Activated CD8-positive, alpha-beta memory T cell treated with anti-CD3 and anti-CD28 coated beads, Interleukin-2, amount 50 U/mL, for 1 hour (primary cell): ENCODE data around the gene PHC2.

ENCODE experiments used
- DNase-seq: peaks from one replicate; pipeline ENCODE4 v3.0.0-alpha.2; 2020; ENCODE audit errors: extremely low read depth

Gene PHC2

GRCh38 chr1:33446590-33446989 is 15.7 kb upstream of the PHC2 start:
- DNase-seq = no peak

- no peak for DNase-seq
Observed at GRCh38 chr1:33445108-33445507, 14.2 kb upstream of the PHC2 start.

GRCh38 chr1:33443705-33444180 is 12.8 kb upstream of the PHC2 start:
- DNase-seq = no peak

- DNase-seq = no peak
Observed at GRCh38 chr1:33443080-33443704, 12.3 kb upstream of the PHC2 start.

GRCh38 chr1:33442141-33442540 is 11.2 kb upstream of the PHC2 start:
- DNase-seq = no peak

GRCh38 chr1:33441088-33441745 is 10.3 kb upstream of the PHC2 start:
- DNase-seq = no peak

- no peak for DNase-seq
Observed at GRCh38 chr1:33439662-33440061, 8.8 kb upstream of the PHC2 start.

GRCh38 chr1:33438364-33439160 is 7.7 kb upstream of the PHC2 start:
- no peak for DNase-seq

- DNase-seq = no peak
Observed at GRCh38 chr1:33436557-33437285, 5.8 kb upstream of the PHC2 start.

GRCh38 chr1:33435096-33435820 is 4.4 kb upstream of the PHC2 start:
- DNase-seq = no peak

GRCh38 chr1:33434363-33434750 is 3.5 kb upstream of the PHC2 start:
- no peak for DNase-seq

GRCh38 chr1:33433509-33434362 is 2.8 kb upstream of the PHC2 start:
- no peak for DNase-seq

GRCh38 chr1:33429856-33430691 is 821 bp downstream of the PHC2 start:
- DNase-seq = no peak

GRCh38 chr1:33429332-33429731 is 1.6 kb downstream of the PHC2 start:
- no peak for DNase-seq

- DNase-seq = no peak
Observed at GRCh38 chr1:33428661-33429060, 2.2 kb downstream of the PHC2 start.

- DNase-seq = no peak
Observed at GRCh38 chr1:33426916-33427315, 4.0 kb downstream of the PHC2 start.

GRCh38 chr1:33425900-33426299 is 5.0 kb downstream of the PHC2 start:
- no peak for DNase-seq

GRCh38 chr1:33424610-33425009 is 6.3 kb downstream of the PHC2 start:
- no peak for DNase-seq

GRCh38 chr1:33424205-33424604 is 6.7 kb downstream of the PHC2 start:
- DNase-seq = no peak
